NCI-H2107 (cell line): ENCODE results near the gene PDSS1.

ENCODE experiments used
- DNase-seq: peaks from one replicate; lab custom pipeline; 2025; lab: John Stamatoyannopoulos, UW

The PDSS1 gene

DNA sequence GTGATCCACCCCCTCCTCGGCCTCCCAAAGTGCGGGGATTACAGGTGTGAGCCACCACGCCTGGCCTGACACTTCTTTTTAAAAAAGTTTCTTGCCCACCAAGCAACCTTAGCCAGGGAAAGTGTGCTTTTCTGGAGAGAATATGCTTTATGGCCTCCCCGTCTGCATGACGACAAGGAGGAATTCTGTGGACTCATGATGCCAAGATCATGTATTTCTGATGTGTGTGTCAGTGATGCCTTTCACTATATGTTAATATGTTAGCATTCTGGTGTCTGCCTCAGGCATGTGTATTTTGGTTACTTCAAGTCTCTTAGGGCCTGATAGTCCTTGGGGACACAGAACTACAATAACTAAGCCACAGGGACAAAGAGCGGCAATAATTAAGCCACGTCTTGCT, 2.1 kb downstream of the PDSS1 start:
- DNase-seq: no peak

DNA sequence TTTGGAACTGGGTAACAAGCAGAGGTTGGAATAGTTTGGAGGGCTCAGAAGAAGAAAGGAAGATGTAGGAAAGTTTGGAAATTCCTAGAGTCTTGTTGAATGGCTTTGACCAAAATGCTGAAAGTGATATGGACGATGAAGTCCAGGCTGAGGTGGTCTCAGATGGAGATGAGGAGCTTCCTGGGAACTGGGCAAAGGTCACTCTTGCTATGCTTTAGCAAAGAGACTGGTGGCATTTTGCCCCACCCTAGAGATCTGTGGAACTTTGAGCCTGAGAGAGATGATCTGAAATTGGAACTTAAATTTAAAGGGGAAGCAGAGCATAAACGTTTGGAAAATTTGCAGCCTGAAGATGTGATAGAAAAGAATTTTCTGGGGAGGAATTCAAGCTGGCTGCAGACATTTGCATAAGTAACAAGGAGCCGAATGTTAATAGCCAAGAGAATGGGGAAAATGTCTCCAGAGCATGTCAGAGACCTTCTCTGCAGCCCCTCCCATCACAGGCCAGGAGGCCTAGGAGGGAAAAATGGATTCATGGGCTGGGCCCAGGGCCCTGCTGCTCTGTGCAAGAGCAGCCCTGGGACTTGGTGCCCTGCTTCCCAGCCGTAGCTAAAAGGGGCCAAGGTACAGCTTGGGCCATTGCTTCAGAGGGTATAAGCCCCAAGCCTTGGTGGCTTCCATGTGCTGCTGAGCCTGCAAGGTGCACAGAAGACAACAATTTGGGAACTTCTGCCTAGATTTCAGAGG, 3.6 kb downstream of the PDSS1 start:
- no peak for DNase-seq

DNA sequence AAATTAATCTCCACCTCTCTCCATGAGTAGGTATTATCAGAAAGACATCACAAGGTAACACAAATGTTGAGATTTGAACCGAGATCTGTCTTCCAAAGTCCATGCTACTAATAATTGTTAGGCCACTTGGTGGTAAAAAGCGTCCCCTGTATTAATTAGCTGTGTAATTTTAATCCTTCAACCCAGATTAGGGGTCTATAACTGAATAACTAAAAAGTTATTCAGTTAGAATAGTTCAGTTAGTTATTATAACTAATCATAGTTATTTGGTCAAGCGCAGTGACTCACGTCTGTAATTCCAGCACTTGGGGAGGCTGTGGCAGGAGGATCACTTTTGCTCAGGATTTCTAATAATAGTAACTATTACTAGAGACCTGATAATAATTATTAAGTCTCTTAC, 5.6 kb downstream of the PDSS1 start:
- DNase-seq: no peak

DNA sequence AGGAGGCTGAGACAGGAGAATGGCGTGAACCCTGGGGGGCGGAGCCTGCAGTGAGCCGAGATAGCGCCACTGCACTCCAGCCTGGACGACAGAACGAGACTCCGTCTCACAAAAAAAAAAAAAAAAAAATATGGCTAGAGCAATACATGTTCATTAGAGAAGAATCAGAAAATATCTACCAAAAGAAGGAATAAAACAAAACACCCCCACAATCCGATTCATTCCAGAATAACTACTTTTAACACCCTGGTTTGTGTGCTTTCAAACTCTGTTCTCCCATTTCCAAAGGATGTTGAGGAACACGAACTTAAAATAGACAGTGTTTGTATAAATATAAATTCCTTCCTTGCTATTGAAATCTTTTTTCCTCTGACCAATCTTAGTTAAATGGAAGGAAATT, 6.5 kb downstream of the PDSS1 start:
- DNase-seq: no peak

DNA sequence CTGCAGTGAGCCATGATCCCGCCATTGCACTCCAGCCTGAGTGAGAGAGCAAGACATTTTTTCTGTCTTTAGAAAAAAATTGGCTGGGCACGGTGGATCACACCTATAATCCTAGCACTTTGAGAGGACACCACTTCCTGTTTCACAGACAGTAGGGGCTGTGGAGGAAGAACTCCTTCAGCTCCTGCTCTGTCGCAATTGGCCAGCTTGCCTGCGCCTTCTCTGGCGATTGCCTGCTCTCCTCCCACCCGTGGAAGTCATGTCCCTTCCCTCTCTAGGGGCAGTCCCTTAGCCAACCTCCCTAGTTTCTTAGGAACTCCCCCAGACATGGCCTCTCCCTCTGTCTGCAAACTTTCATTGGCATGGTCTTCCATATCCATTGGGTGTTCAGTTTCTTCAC, 8.7 kb downstream of the PDSS1 start:
- DNase-seq: no peak

DNA sequence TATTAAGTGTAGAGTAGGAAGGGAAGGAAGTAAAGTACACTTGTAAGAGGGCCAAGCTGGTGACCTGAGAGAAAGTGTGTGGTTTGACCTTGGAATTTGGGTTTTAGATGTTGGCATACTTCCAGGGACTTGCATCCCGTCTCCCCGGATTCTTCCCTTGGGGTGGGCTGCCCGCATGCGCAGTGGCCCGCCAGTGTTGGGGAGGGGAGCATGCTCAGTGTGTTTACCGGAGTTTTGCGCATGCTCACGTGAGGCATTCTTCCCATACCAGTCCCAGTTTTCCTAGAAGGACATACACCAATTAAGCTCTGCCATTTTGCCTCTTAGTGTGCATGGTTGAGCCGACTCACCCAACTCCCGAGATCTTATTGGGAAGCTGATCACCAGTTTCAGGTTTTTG, 9.4 kb downstream of the PDSS1 start:
- no peak for DNase-seq

DNA sequence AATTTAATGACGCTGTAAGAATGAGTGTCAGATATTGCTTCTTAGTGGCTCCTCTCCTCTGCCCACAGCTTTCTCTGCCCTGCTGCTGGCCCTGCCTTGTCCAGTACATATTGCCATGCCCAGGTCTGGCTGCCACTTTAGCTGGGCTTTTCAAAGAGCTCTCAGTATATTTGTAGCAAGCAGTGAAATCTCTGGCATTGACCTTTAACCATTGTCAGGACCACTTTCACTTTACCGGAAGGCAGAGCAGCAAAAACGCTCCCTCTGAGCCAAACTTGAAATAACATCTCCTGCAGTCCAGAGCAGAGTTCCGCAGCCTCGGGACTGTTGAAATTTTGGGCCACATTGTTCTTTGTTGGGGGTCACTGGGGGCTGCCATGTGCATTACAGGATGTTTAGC, 13.8 kb downstream of the PDSS1 start:
- no peak for DNase-seq

DNA sequence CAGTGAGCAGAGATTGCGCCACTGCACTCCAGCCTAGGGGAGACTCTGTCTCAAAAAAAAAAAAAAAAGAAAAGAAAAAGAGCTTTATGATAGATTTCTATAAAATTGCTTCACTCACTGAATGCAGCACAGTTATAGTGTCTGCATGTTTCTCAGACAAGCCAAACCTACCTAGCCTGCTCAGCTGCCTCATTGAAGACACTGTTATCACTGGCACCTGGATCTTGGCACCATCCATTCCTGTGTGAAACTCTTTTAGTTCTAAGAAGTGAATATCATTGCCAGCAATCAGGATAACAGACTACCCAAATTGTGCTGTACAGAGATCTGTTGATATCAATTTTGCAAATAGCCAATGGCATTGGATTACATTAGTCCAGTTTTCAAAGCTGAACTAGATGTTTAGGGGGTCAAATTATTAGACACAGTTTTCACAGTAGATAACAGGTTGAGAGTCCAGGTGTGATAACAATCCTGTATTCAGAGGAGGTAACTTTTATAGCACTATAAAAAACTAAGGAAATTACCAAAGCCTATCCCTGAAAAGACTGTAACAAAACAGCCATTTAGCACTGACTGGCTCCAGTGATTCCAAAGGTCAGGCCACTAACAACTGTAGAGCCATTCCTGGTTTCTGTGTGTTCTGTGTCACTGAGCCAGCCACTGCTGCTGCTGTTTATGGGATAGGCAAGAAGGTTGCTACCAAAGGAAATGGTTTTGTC, 17.1 kb downstream of the PDSS1 start:
- DNase-seq: no peak

DNA sequence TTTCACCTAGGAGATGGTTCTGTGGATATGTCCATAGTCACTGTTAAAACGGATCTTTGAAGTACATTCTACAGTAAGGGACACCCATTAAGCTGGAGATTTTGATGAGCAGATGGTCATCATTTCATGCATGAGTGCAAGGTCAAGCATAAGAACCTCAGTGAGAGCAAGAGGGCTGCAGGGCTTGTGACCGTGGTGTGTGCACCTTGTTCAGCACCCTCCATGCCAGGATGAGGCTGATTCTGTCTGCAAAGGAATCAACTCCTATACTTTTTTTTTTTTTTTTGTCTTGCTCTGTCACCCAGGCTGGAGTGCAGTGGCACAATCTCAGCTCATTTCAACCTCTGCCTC, 17.6 kb downstream of the PDSS1 start:
- DNase-seq: no peak

DNA sequence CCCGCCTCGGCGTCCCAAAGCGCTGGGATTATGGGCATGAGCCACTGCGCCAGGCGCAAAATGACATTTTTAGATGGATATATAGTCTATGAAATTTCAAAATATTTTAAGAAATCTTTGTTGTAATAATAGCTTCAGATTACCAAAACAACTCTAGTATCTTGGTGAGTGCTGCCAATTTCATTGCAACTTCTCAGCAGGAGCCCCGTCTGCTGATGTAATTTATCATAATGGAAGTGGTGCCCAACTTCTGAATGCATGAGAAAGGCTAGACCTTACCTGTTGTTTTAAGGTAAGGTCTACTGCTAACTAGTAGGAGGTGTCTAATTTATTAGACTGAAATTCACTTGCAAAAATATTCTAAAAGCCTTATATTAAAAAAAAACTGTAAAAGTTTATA, 20.0 kb downstream of the PDSS1 start:
- no peak for DNase-seq

DNA sequence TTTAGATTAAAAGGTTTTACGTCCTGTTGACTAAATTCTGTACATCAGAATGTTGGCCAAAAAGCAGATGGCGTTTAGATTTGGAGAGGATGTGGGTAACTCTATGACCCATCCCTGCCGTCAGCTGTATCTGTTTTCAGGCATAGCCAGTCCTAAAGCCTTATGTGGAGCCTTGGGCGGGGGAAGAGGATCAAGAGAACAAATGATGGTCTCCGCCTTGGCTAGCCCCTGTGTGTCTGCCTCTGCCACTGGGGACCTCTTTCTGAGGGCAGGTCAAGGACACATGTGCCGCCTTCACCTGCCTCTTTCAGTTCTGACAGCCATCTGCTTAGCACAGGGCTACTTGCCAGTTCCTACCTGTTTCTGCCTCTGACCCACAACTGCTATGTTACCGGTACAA, 24.1 kb downstream of the PDSS1 start:
- no peak for DNase-seq

DNA sequence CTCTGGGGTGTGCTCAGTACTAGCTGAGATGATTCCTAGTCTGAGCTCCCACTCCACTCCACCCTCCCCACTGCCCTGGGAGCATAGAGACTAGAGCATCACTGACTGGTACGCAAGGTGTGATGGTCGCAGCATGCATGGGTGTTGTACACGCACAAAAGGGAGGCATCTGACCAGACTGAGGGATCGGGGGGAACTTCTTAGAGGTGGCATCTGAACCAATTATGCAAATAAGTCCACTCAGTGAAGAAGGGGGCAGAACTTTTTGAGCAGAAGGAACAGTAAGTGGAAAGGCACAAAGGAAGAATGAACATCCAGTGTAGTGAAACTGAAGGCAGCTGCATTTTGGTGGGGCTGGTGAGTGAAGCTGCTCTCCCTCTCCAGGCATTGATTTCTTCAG, 25.5 kb downstream of the PDSS1 start:
- DNase-seq: no peak

DNA sequence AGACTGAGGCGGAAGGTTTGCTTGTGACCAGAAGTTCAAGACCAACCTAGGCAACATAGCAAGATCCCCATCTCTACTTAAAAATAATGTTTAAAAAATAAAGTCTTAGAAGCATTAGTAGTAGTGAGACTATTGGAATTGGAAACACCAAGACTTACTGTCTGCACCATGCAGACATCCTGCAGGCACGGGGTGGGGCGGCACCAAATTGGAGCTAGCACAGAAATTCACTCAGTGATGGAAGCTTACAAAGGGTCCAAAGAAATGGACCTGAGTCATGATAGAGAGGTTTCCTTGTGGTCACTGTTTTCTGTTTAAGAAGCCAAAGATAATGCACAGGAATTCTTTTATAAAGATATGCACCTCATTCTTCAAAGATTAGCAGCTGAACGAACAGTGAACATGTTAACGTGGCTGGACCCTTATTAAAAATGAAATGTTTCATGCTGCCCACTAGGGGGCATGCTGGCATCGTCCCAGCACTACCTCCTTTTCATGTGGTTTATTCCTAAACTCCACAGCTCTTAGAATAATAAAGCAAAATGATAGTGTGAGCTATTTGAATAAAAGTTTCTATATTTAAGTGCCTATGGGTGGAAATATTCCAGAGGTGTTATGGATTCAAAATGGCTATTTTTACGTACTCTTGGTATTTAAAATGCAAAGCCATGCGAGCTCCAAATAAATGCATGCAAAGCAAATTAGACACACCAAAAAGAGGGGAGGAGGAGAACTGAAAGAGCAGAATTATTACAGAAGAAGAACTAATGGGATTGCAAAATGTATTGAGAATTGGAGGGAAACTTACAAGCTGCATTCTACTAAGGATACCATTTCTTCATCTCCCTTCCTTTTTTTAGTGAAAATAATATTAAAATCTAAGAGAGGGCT, 28.6 kb downstream of the PDSS1 start:
- no peak for DNase-seq

DNA sequence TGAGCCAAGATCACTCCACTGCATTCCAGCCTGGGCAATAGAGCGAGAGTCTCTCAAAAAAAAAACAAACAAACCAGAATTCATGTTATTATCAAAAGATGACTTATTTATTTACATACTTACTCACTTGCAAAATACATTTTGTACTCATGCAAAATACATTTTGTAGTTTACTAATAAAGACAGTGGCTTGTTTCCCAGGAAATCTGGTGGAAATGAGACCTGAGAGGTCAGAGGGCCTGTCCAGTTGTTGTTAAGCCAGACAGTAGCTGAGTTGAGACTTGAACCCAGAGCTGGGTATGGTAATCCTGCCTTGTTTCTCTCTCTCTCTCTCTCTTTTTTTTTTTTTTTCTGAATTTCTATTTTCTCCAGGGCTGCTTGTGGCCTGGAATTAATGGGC, 29.5 kb downstream of the PDSS1 start:
- DNase-seq: no peak

DNA sequence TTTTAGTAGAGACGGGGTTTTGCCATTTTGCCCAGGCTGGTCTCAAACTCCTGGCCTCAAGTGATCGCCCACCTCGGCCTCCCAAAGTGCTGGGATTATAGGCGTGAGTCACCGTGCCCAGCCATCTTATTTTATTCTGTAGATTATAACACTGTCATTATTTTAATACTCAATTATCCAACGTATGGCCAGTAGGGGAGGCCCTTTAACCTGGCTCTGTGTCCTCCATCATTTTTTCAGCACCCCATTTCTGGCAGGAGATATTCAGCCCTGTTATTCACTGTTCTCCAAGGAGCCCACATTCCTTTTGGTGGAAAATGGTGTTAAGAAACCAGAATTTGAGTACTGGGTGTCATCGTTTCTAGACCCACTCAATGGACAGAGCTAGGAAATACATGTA, 31.5 kb downstream of the PDSS1 start:
- DNase-seq: no peak

DNA sequence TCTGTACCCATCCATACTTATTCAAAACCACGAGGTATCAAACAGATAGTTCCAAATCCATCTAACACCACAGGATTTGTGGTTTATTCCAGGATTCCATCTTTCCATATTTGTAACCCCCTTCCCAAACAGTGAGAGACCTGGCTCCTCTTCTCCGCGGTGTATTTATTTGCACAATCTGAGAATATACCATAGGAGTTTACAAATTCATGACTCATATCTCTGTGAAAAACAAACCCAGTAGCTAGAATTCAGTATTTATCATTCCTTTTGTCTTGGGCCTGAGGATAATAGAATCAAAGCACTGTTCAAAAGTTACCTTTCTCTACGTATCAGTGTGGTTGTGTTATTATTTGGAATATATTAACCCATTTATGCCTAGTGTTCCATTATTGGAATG, 31.9 kb downstream of the PDSS1 start:
- DNase-seq: no peak

DNA sequence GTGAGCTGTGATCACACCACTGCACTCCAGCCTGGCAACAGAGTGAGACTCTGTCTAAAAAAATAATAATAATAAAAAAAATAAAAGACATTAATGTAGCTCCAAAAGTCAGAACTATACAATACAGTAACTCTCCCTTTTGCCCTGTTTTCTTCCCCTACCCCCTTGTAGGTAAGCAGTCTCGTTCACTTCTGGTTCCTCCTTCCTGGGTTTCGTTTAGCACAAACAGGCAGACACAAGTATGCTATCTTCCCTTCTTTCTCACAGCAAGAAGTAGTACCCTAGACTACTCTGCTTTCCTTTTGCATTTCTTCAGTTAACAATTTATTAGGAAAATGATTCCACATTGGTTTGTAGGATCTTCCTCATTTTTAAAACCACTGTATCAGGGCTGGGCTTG, 33.1 kb downstream of the PDSS1 start:
- no peak for DNase-seq

DNA sequence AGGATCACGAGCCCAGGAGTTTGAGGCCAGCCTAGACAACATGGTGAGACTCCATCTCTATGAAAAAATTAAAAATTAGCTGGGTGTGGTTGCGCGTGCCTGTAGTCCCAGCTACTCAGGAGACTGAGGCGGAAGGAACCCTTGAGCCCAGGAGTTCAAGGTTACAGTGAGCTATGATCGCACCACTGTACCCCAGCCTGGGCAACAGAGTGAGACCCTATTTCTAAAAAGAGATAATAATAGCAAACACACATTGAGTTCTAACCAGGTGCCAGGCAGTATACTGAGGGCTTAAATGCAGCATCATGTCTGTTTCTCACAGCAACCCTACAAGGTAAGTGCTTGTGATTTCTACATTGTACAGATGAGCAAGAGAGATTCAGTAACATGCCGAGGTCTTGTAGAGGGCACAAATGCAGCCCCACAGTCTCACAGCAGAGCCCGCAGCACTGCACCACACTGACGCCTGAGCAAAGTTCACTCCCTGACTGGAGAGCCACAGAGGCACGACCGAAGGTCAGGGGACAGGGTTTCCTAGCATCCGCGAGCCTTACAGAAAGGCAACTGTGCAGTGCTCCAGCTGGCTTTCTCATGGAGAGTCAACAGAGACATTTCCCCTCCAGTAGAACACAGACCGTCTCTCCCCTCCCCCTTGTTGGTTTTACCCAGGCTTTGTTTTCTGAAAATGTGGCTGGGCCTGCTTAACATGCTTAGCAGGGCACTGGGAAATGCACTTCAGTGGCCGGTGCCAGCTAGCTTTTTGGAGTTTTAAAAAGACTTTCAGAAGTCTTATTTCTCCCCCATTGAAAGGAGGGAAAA, 36.5 kb downstream of the PDSS1 start:
- no peak for DNase-seq

DNA sequence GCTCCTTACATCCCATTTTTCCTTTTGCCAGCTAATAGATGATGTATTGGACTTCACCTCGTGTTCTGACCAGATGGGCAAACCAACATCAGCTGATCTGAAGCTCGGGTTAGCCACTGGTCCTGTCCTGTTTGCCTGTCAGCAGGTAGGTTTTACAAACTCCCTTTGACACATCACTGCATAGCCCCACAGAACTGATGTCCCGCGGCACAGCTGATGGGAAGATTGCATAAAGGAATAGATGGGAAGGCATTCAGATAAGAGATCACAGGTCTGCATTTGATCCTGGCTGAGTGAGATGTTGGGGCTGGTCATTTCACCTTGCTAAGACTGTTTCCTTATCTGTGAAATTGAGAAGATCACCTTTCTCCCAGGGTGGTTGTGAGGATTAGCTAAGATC, 37.9 kb downstream of the PDSS1 start:
- DNase-seq: no peak

DNA sequence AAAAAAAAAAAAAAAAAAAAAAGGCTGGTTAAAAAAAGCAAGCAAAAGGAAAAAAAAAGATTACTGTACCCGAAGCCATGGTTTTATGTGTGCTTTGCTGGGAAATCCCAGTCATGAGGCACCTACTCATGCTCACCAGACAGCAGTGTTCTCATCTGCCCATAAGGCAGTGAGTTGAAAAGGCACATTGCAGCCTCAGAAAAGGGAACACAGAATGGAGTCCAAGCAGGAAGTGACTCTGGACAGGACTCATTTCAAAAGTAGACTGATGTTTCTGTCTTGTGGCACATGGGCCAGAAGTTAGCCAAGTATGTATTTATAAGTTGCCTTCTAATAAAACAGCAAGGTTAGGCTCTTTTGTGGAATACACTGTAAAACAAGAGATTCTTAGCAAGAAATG, 40.2 kb downstream of the PDSS1 start:
- DNase-seq: no peak

DNA sequence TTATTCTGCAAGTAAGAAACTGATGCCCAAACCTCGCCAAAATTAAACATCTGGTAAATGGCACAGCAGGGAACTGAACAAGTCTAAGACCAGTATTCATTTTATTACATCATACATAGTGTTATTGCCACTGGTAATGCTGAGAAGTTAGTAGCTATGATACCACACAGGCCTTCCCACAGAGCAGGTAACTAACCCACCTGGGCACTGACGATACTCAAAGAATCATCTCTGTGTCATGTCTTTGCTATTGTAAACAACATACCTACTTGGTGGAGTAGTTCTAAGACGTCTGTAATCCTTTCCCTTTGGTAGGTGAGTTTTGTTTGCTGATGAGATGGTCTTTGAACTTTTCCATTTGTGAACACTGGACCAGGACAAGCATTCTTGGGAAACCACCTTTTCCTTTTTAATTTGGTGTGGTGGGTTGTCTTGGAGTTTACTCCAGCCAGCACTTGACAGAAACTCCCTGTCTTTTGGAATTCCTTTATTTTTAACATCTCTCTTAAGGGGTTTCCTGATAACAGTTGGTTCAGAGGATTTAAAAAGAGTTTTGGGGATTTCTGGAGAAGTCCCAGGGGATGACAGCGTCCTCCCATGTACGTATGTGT, 40.9 kb downstream of the PDSS1 start:
- no peak for DNase-seq
